ENCODE measurements around the gene EGR4. TPM values are rescaled to one million over a fixed set of nuclear protein-coding genes. Genes with fewer than 3 reads are reported as not detected.

EGR4 gene
- total and polyA plus RNA-seq, 7 experiments from 2014 or later, result 0.15 to 0.16 (median 0.15) TPM; not detected in 4

DNA sequence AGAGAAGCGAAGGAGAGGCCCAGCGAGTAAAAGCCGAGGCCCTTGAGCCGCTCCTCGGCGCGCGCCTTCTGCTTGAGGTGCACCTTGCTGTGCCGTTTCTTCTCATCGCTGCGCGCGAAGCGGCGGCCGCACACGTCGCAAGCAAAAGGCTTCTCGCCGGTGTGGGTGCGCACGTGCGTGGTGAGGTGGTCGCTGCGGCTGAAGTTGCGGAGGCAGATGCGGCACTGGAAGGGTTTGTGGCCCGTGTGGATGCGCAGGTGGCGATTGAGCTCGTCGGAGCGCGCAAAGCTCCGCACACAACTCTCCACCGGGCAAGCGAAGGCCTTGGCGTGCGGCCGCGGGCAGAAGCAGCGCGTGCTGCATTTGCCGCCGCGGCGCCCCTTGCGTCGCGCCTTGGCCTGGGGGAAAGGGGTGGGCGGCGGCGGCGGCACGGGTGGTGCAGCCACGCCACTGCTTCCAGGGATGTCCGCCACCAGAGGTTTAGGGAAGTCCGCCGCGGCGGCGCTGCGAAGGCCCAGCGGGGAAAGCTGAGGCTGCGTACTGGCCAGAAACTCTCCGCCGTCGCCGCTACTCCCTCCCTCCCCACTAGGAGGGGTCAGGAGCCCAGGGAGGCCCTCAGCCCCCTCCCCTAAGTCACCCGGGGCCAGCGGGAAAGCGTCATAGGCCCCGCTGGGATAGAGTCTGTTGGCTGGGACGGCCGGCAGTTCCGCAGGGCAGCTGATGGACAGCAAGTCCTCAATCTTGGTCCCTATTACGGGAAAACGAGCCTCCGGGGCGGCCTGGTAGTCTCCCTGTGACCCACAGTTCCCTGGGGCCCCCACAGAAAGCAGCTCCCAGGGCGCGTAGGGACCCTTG is 1.7 kb downstream of the EGR4 start:
- intact Hi-C loops (cut with micrococcal nuclease), result loop anchor here (1.0 to 10.0 kb wide), 8 partner anchors 11 to 1281 kb away; partner anchors contain the start of genes RAB11FIP5 (in 1 of the 2), SFXN5 (in 1 of the 2), SMYD5 (in 1 of the 2) and SPR (in 1 of the 2)
- Mint-ChIP-seq H3K4me3 (peak overlapping the region; percentile 61 to 78 (median 76)), H3K9me3 (peaks cover 0 to 3% (median 0%) of the 10 kb centered on the region in 11 donors), H3K36me3 (no peaks in the 10 kb centered on the region), H3K27me3 (peaks cover 35 to 81% (median 53%) of the 10 kb centered on the region in 5 donors), H3K27ac (no peak overlapping the region), H3K4me1 (peaks cover 7 to 25% (median 14%) of the 10 kb centered on the region in 7 donors)
- POLR2A ChIA-PET, result interaction anchor here (2.4 to 3.4 kb wide), 2 partner anchors 57 to 59 kb away, joined by 9 to 25 read pairs; partner anchors contain the start of genes CCT7 and PRADC1
- peak; percentile 8 for ATAC-seq
- Histone ChIP-seq H3K27me3 (ENCODE audit: control insufficient read depth in 2 of 2, insufficient read depth in 2 of 2, low read length in 2 of 2) (peaks cover 11 to 23% of the 10 kb centered on the region in 2 donors), H3K36me3 (ENCODE audit: control insufficient read depth in 2 of 3, insufficient read depth in 3 of 3, low read length in 3 of 3) (no peaks in the 10 kb centered on the region), H3K4me3 (ENCODE audit: low read length) (peak overlapping the region; percentile 25), H3K27ac (ENCODE audit: low read depth, low read length) (no peak overlapping the region), H3K9me3 (ENCODE audit: control insufficient read depth in 2 of 3, low read length in 3 of 3) (no peaks in the 10 kb centered on the region), H3K4me1 (ENCODE audit: control insufficient read depth in 2 of 2, insufficient read depth in 2 of 2, low read length in 2 of 2) (peaks cover 17 to 18% of the 10 kb centered on the region in 2 donors)
- DNase-seq, result no peak
- CTCF ChIA-PET, result interaction anchor here (1.9 kb wide), 1 partner anchor 59 kb away, joined by 6 read pairs; the partner anchor contains the start of gene PRADC1

DNA sequence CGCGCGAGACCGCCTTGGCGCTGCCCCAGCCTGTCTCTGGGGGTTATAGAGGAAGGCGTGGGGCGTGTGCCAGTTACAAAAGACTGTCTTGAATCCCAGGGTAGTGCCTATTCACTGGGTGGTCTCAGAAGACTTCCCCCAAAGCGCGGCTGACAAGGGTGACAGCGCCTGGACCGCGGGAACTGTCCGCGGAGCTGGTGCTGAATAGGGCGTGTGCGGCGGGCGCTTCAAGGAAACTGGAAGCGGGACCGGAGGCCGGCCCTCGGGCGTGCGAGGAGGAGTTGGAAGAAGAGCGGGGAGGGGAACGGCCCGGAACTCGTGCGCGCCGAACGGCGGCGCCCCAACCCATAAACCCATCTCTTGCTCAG is 2.3 kb downstream of the EGR4 start:
- Histone ChIP-seq H3K4me1 (ENCODE audit: control insufficient read depth in 2 of 2, insufficient read depth in 2 of 2, low read length in 2 of 2) (peaks cover 17 to 18% of the 10 kb centered on the region in 2 donors), H3K9me3 (ENCODE audit: control insufficient read depth in 2 of 3, low read length in 3 of 3) (no peaks in the 10 kb centered on the region), H3K36me3 (ENCODE audit: control insufficient read depth in 2 of 3, insufficient read depth in 3 of 3, low read length in 3 of 3) (no peaks in the 10 kb centered on the region), H3K27ac (ENCODE audit: low read depth, low read length) (no peak overlapping the region), H3K27me3 (ENCODE audit: control insufficient read depth in 2 of 2, insufficient read depth in 2 of 2, low read length in 2 of 2) (peaks cover 11 to 23% of the 10 kb centered on the region in 2 donors), H3K4me3 (ENCODE audit: low read length) (peak overlapping the region; percentile 25)
- peaks cover 0 to 3% (median 0%) of the 10 kb centered on the region in 11 donors for H3K9me3 Mint-ChIP-seq
- ATAC-seq (peak; percentile 44), DNase-seq (peak; percentile 34 to 77 (median 60))
- H3K4me1 Mint-ChIP-seq, result peaks cover 8 to 25% (median 14%) of the 10 kb centered on the region in 7 donors
- peak overlapping the region; percentile 61 to 78 (median 76) for H3K4me3 Mint-ChIP-seq
- H3K36me3 Mint-ChIP-seq, result no peaks in the 10 kb centered on the region
- ChIA-PET CTCF (interaction anchor here (1.9 to 2.9 kb wide), 3 partner anchors 58 to 78 kb away, joined by 5 to 14 read pairs (median 6); partner anchors contain the start of gene PRADC1), POLR2A (interaction anchor here (3.4 kb wide), 1 partner anchor 57 kb away, joined by 25 read pairs; the partner anchor contains the start of genes CCT7 and PRADC1)
- H3K27ac Mint-ChIP-seq, result no peak overlapping the region
- intact Hi-C loops (cut with micrococcal nuclease), result loop anchor here (1.0 to 10.0 kb wide), 7 partner anchors 11 to 1281 kb away; partner anchors contain the start of genes RAB11FIP5 (in 1 of the 2), SMYD5 (in 1 of the 2) and SPR (in 1 of the 2)
- peaks cover 28 to 77% (median 47%) of the 10 kb centered on the region in 5 donors for H3K27me3 Mint-ChIP-seq

DNA sequence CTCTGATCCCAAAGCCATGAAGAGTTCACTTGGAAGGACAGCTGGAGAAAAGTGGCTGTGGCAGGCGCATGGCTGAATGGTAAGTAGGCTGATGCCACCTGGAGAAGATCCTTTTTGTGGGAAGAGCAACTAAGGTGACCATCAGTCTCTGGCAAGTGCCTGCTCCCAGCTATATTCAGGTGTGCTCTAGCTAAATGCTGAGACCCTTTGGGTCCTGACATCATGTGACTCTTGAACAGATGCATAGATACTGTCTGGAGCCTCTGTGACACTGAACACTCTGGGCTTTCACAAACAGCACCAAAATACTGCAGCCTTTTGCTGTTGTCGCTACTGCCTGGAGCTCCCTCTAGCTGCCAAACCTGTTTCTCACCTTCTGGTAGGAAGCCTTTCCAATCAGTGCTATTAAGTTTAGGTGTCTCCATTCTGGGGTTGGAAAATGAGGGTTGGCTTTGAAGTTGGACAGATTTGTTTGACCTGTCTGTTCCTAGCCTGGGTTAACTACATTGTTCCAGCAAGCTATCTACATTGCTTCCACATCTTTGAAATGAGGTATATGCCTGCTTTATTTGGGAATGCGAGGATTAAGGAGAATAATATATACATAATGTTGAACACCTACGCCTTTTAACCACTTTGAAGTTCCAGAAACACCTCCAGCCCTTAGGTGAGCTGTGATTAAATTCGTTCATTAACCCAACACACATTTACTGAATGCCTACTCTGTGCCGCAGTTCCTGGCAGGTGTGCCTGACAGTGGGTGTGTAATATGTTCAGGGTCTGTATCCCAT is 3.1 kb downstream of the EGR4 start:
- H3K27me3 Mint-ChIP-seq, result peaks cover 20 to 76% (median 39%) of the 10 kb centered on the region in 5 donors
- peak in 6 of 9 donors; percentile 31 to 47 (median 44) for DNase-seq
- H3K9me3 ChIP-seq (ENCODE audit: control insufficient read depth in 2 of 3, low read length in 3 of 3), result no peaks in the 10 kb centered on the region
- intact Hi-C loops (cut with micrococcal nuclease), result loop anchor here (1.0 to 10.0 kb wide), 6 partner anchors 75 to 1282 kb away; partner anchors contain the start of genes SMYD5 (in 2 of the 2), RAB11FIP5 (in 1 of the 2) and SPR (in 1 of the 2)
- H3K9me3 Mint-ChIP-seq, result peaks cover 0 to 3% (median 0%) of the 10 kb centered on the region in 11 donors
- no peak overlapping the region for H3K27ac ChIP-seq (ENCODE audit: low read depth, low read length)
- peaks cover 6 to 23% of the 10 kb centered on the region in 2 donors for H3K27me3 ChIP-seq (ENCODE audit: control insufficient read depth in 2 of 2, insufficient read depth in 2 of 2, low read length in 2 of 2)
- H3K4me1 ChIP-seq (ENCODE audit: control insufficient read depth in 2 of 2, insufficient read depth in 2 of 2, low read length in 2 of 2), result peaks cover 17 to 19% of the 10 kb centered on the region in 2 donors
- H3K4me3 Mint-ChIP-seq, result peak overlapping the region in 5 of 10 donors; percentile 8 to 78 (median 46)
- ChIA-PET CTCF (interaction anchor here (0.6 to 2.9 kb wide), 6 partner anchors 10 to 77 kb away, joined by 4 to 14 read pairs (median 4); partner anchors contain the start of gene PRADC1), POLR2A (interaction anchor here (0.9 to 3.4 kb wide), 3 partner anchors 17 to 60 kb away, joined by 3 to 25 read pairs (median 3); partner anchors contain the start of genes CCT7 and PRADC1)
- no peaks in the 10 kb centered on the region for H3K36me3 ChIP-seq (ENCODE audit: control insufficient read depth in 2 of 3, insufficient read depth in 3 of 3, low read length in 3 of 3)
- H3K36me3 Mint-ChIP-seq, result no peaks in the 10 kb centered on the region
- peaks cover 9 to 29% (median 19%) of the 10 kb centered on the region in 7 donors for H3K4me1 Mint-ChIP-seq
- H3K27ac Mint-ChIP-seq, result peak overlapping the region in 1 of 9 donors; percentile 10
- peak; percentile 23 for ATAC-seq
- no peak overlapping the region for H3K4me3 ChIP-seq (ENCODE audit: low read length)

DNA sequence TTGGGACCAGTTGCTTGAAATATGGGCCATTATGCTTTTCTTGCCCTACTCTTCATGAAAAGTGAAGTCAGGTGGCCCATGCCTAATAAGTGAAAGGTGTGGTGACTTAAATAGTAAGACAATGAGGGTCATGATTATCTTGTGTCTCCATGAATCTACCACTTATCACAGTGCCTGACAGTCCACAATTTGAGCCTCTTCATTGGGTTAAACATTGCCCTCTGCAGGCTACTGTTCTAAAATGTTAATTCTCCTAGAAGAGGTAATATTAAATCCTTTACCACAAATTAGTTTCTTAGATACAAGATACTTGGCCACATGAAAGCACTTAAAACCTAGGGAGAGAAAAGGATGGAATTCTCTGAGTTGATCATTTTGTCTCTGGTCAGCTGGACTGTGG is 4.0 kb downstream of the EGR4 start:
- H3K4me1 ChIP-seq (ENCODE audit: control insufficient read depth in 2 of 2, insufficient read depth in 2 of 2, low read length in 2 of 2), result peaks cover 22 to 25% of the 10 kb centered on the region in 2 donors
- ATAC-seq (no peak), DNase-seq (no peak)
- intact Hi-C loops (cut with micrococcal nuclease), result loop anchor here in 1 of 2 donors (10.0 kb wide), 1 partner anchor 1665 kb away; the partner anchor contains the start of gene POLE4
- Mint-ChIP-seq H3K4me3 (no peak overlapping the region), H3K27ac (no peak overlapping the region), H3K9me3 (peaks cover 0 to 2% (median 0%) of the 10 kb centered on the region in 11 donors), H3K27me3 (peaks cover 11 to 69% (median 31%) of the 10 kb centered on the region in 5 donors), H3K36me3 (no peaks in the 10 kb centered on the region), H3K4me1 (peaks cover 9 to 34% (median 23%) of the 10 kb centered on the region in 7 donors)
- peaks cover 6 to 18% of the 10 kb centered on the region in 2 donors for H3K27me3 ChIP-seq (ENCODE audit: control insufficient read depth in 2 of 2, insufficient read depth in 2 of 2, low read length in 2 of 2)
- ChIA-PET CTCF (interaction anchor here (0.6 to 2.9 kb wide), 3 partner anchors 31 to 76 kb away, joined by 4 to 14 read pairs (median 5); no protein-coding TSS in a partner anchor), POLR2A (interaction anchor here (1.6 to 3.4 kb wide), 2 partner anchors 16 to 55 kb away, joined by 3 to 25 read pairs; partner anchors contain the start of genes CCT7 and PRADC1)
- H3K36me3 ChIP-seq (ENCODE audit: control insufficient read depth in 2 of 3, insufficient read depth in 3 of 3, low read length in 3 of 3), result no peaks in the 10 kb centered on the region
- H3K9me3 ChIP-seq (ENCODE audit: control insufficient read depth in 2 of 3, low read length in 3 of 3), result no peaks in the 10 kb centered on the region
- H3K4me3 ChIP-seq (ENCODE audit: low read length), result no peak overlapping the region
- no peak overlapping the region for H3K27ac ChIP-seq (ENCODE audit: low read depth, low read length)

DNA sequence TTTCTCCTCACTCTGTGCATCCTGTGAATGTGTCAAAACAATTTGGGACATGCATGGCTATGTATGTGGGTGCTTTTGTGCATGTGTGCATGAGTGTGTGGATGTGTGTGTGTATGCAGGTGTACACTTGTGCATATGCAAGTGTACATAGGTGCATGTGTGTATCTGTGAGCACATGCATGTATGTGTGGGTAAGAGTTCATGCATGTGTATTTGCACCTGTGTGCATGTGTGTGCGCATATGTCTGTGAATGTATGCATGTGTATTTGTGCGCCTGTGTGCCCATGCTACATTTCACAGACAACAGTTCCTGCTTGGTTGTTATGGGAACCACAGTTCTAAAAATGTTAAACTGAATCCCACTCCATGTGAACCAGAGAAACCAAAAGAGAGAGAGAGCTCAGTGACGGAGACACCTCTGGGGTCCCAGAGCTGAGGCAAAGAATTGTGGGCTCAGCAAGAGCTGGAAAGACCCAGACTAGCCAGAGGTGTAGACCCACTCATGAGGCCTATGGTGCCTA is 7.2 kb downstream of the EGR4 start:
- H3K27me3 Mint-ChIP-seq, result peaks cover 8 to 49% (median 27%) of the 10 kb centered on the region in 5 donors
- peaks cover 8 to 31% (median 25%) of the 10 kb centered on the region in 7 donors for H3K4me1 Mint-ChIP-seq
- peaks cover 0 to 2% (median 0%) of the 10 kb centered on the region in 11 donors for H3K9me3 Mint-ChIP-seq
- DNase-seq, result no peak
- Histone ChIP-seq H3K36me3 (ENCODE audit: control insufficient read depth in 2 of 3, insufficient read depth in 3 of 3, low read length in 3 of 3) (no peaks in the 10 kb centered on the region), H3K9me3 (ENCODE audit: control insufficient read depth in 2 of 3, low read length in 3 of 3) (no peaks in the 10 kb centered on the region), H3K4me1 (ENCODE audit: control insufficient read depth in 2 of 2, insufficient read depth in 2 of 2, low read length in 2 of 2) (peaks cover 12 to 18% of the 10 kb centered on the region in 2 donors), H3K27me3 (ENCODE audit: control insufficient read depth in 2 of 2, insufficient read depth in 2 of 2, low read length in 2 of 2) (no peaks in the 10 kb centered on the region), H3K27ac (ENCODE audit: low read depth, low read length) (no peak overlapping the region), H3K4me3 (ENCODE audit: low read length) (no peak overlapping the region)
- no peaks in the 10 kb centered on the region for H3K36me3 Mint-ChIP-seq
- ChIA-PET POLR2A (no interaction called here), CTCF (no interaction called here)
- intact Hi-C loops (cut with micrococcal nuclease), result loop anchor here in 1 of 2 donors (10.0 kb wide), 1 partner anchor 1669 kb away; the partner anchor contains the start of gene POLE4
- no peak for ATAC-seq
- peak overlapping the region in 2 of 9 donors; percentile 4 to 18 for H3K27ac Mint-ChIP-seq
- peak overlapping the region in 9 of 10 donors; percentile 49 to 87 (median 77) for H3K4me3 Mint-ChIP-seq
